Thyroid gland (tissue), 4 donors: ENCODE results near the gene ATR.

Experiments used
- POLR2A ChIP-seq, 2 donors: fragments of 450-650 bp; IDR thresholded peaks; one replicate each; pipeline ENCODE4 v1.6.1; 2017; ENCODE audit warnings: antibody characterized with exemption in 2 of 2, mild to moderate bottlenecking in 2 of 2, moderate library complexity in 1 of 2
- TF ChIP-seq, protein P1 (sequence below), 6 experiments: fragments of 200-600 bp in 3 of 6; fragments of 450-650 bp in 3 of 6; sonication (generic) in 3 of 6; IDR thresholded peaks; one replicate each; pipeline ENCODE4 v1.5.1; 2016 to 2019; ENCODE audit warnings: antibody characterized with exemption in 6 of 6, mild to moderate bottlenecking in 2 of 6, inconsistent platforms in 1 of 6, moderate library complexity in 1 of 6

DNA sequence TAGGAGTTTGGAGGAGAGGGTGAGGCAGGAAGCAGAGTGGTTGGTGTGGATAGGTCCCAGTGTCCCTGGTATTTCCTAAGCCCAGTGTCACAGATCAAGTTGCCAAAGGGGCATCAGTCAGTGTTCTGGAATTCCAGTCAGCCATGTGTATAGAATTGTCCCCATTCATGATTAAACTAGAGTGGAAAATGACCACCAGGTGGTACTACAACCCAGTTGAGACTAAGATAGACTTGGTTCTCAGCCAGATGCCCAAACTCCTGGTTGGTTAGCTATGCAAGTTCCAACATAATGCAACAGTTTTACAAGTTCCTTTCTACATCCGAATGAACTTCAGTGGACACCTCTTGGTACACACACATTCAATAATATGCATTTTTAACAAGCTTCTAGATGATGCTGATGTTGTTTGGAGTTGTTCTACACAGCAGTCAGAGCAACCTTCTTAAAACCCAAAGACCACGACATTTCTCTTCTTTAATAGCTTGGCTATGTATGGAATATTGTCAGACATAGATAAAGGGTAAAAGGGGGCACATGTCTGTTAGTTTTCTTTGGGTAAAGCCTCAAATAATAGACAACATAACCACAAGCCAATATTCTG lies 8.4 kb upstream of the ATR start:
- TF ChIP-seq, protein P1, sequence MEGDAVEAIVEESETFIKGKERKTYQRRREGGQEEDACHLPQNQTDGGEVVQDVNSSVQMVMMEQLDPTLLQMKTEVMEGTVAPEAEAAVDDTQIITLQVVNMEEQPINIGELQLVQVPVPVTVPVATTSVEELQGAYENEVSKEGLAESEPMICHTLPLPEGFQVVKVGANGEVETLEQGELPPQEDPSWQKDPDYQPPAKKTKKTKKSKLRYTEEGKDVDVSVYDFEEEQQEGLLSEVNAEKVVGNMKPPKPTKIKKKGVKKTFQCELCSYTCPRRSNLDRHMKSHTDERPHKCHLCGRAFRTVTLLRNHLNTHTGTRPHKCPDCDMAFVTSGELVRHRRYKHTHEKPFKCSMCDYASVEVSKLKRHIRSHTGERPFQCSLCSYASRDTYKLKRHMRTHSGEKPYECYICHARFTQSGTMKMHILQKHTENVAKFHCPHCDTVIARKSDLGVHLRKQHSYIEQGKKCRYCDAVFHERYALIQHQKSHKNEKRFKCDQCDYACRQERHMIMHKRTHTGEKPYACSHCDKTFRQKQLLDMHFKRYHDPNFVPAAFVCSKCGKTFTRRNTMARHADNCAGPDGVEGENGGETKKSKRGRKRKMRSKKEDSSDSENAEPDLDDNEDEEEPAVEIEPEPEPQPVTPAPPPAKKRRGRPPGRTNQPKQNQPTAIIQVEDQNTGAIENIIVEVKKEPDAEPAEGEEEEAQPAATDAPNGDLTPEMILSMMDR (IDR thresholded peaks at IDR 0.05), result peak; percentile 20 to 74 (median 56)
- no peak for TF ChIP-seq POLR2A (IDR thresholded peaks at IDR 0.05)
